Ovary (tissue), 9 donors: ENCODE data around the gene GART. TPM values are rescaled to one million over a fixed set of nuclear protein-coding genes. Genes with fewer than 3 reads are reported as not detected.

Experiments
- DNase-seq, 5 donors: peaks; one replicate each; pipeline ENCODE4 v3.0.0-alpha.2; 2019 to 2020
- H3K27ac ChIP-seq, 2 donors: fragments of 200-600 bp; one replicate each; pipeline versions ENCODE4 v1.5.1 to v1.8.0; 2019 to 2022
- H3K27me3 ChIP-seq: fragments of 200-600 bp; one replicate; pipeline ENCODE4 v1.8.0; 2022
- H3K36me3 ChIP-seq: fragments of 200-600 bp; sonication (generic); one replicate; pipeline ENCODE4 v1.5.1; 2019
- H3K4me1 ChIP-seq: one replicate; pipeline ENCODE4 v1.8.1; 2013; ENCODE audit warnings: mild to moderate bottlenecking, moderate library complexity; ENCODE audit not compliant: insufficient read depth
- H3K4me3 ChIP-seq: fragments of 200-600 bp; sonication (generic); one replicate; pipeline ENCODE4 v1.5.1; 2017
- H3K9me3 ChIP-seq, 2 donors: fragments of 200-600 bp in 1 of 2; sonication (generic) in 1 of 2; one replicate each; pipeline versions ENCODE4 v1.5.1 to v1.8.1; 2013 to 2019; ENCODE audit warnings: mild to moderate bottlenecking in 1 of 2, moderate library complexity in 1 of 2
- EP300 ChIP-seq: sonication (generic); formaldehyde crosslinking; IDR thresholded peaks from one replicate; pipeline ENCODE4 v1.6.1; 2017; ENCODE audit warnings: antibody characterized with exemption
- POLR2A ChIP-seq: fragments of 450-650 bp; IDR thresholded peaks from one replicate; pipeline ENCODE4 v1.6.1; 2017; ENCODE audit warnings: antibody characterized with exemption, mild to moderate bottlenecking, moderate library complexity
- WGBS, 3 donors: extraction: QIAGEN DNeasy Blood & Tissue Kit in 1 of 3; methylation state at CpG; one replicate each; pipeline versions ENCODE4 v1.1.5 to v1.1.7; 2013 to 2017; 5-methylcytosine and 5-hydroxymethylcytosine counted together
- intact Hi-C, 4 donors: fragments of 100-400 bp; cut with DNase I; formaldehyde crosslinking; loops; one replicate each; pipeline versions ENCODE4 v1.11.0 to v1.15.1; 2022 to 2023
- polyA plus RNA-seq, 2 donors: library from polyadenylated mRNA; stranded (reverse); fragments of 200-250 nt in 1 of 2; fragments of 350-450 nt in 1 of 2; fragmentation: Illumina TruSeq in 1 of 2; extraction: RNeasy Lipid Tissue Mini Kit (QIAGEN cat#74804) in 1 of 2; gene quantifications; one replicate each; pipeline ENCODE4 v1.2.3, GENCODE V29; 2013 to 2014
- total RNA-seq, 7 donors: library from RNA; depleted of rRNA in 2 of 7; stranded (reverse); fragments of >200 nt in 2 of 7; fragmentation: NEBNext Ultra II Directional in 3 of 7; extraction: Animal tissue kit (Norgen Biotek cat#: 25700) in 3 of 7; gene quantifications; one replicate each; pipeline versions ENCODE4 v1.1.0 to v1.2.4, GENCODE V29; 2016 to 2023
- TF ChIP-seq, protein P1 (sequence below), 3 donors: fragments of 450-650 bp in 2 of 3; fragments of 200-600 bp in 1 of 3; IDR thresholded peaks; one replicate each; pipeline versions ENCODE4 v1.5.1 to v1.8.0; 2016 to 2022; ENCODE audit warnings: antibody characterized with exemption in 3 of 3, mild to moderate bottlenecking in 1 of 3
- donor health status: DM: no; HTN: no; CAD: no; lungs with moderate emphysema.
- donor health status: DM: no; HTN: no; CAD: no.
- donor health status: Bipolar disorder and iron deficiency.
- donor health status: DM: yes; HTN: yes; CAD: no.
- donor health status: DM: no; HTN: no; CAD: no.
- donor health status: DM: yes; HTN: yes; CAD: no.

Gene GART
- total and polyA plus RNA-seq, 9 donors, result 17.5 to 84.4 (median 51.9) TPM

DNA sequence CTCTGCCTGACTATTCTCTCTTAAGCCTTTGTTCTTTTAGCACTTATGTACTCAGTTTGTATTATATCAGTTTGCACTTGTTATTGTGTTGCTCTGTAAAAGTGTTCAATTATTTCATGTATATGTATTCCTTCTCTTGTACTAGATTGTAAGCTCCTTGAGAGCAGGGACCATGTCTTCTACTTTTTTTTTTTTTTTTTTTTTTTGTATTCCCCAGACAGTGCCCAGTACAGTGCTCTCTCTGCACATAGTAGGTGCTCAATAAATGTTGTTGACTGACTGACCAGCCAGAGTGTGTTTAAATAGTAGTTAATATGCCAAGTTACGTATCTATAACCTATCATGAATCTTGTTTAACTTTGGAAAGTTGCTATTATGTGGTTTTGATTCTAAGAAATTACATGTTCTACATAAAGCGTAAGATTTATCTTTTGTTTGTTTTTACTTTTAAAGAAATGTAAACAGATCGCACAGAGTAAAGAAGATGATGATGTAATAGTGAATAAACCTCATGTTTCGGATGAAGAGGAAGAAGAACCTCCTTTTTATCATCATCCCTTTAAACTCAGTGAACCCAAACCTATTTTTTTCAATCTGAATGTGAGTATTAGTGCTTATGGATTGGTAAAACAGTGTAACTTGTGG, 17.0 kb upstream of the GART start:
- Histone ChIP-seq H3K4me1 (peaks cover 1% of the 10 kb centered on the region), H3K9me3 (no peaks in the 10 kb centered on the region), H3K4me3 (no peak overlapping the region), H3K36me3 (no peaks in the 10 kb centered on the region), H3K27ac (no peak overlapping the region), H3K27me3 (no peaks in the 10 kb centered on the region)
- TF ChIP-seq POLR2A (no peak), EP300 (no peak)
- TF ChIP-seq, protein P1, sequence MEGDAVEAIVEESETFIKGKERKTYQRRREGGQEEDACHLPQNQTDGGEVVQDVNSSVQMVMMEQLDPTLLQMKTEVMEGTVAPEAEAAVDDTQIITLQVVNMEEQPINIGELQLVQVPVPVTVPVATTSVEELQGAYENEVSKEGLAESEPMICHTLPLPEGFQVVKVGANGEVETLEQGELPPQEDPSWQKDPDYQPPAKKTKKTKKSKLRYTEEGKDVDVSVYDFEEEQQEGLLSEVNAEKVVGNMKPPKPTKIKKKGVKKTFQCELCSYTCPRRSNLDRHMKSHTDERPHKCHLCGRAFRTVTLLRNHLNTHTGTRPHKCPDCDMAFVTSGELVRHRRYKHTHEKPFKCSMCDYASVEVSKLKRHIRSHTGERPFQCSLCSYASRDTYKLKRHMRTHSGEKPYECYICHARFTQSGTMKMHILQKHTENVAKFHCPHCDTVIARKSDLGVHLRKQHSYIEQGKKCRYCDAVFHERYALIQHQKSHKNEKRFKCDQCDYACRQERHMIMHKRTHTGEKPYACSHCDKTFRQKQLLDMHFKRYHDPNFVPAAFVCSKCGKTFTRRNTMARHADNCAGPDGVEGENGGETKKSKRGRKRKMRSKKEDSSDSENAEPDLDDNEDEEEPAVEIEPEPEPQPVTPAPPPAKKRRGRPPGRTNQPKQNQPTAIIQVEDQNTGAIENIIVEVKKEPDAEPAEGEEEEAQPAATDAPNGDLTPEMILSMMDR (IDR thresholded peaks at IDR 0.05), result no peak
- WGBS, 3 donors, result 46 to 69% (median 52%) methylated on average over 4 of the region's 4 CpGs
- no peak for DNase-seq
- intact Hi-C loops, result no loop called here

DNA sequence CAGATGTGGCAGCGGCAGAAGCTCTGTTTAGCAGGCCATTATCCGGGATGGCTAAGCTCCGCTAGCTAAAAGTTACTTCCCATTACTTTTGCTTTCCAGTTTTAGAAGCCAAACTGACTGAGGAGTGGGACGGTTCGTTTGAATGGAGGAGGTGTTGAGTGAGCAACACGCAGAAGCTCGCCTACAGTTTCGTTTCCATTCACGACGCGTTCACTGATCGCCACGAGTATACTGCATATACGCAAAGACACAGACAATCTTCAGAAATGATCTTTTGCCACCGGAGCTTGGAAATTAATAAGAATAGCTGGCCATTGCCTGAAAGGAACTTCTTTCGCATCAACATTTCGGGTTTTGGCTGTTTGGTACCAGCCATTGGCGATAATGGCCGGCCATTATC, 15.5 kb upstream of the GART start:
- DNase-seq, result no peak
- TF ChIP-seq, protein P1 (IDR thresholded peaks at IDR 0.05), result no peak
- TF ChIP-seq EP300 (no peak), POLR2A (no peak)
- Histone ChIP-seq H3K9me3 (no peaks in the 10 kb centered on the region), H3K27me3 (no peaks in the 10 kb centered on the region), H3K36me3 (peaks cover 7% of the 10 kb centered on the region), H3K4me3 (no peak overlapping the region), H3K27ac (no peak overlapping the region), H3K4me1 (peaks cover 1% of the 10 kb centered on the region)
- WGBS, 3 donors, result 94 to 97% (median 96%) methylated on average over 19 of the region's 19 CpGs
- intact Hi-C loops, result no loop called here

DNA sequence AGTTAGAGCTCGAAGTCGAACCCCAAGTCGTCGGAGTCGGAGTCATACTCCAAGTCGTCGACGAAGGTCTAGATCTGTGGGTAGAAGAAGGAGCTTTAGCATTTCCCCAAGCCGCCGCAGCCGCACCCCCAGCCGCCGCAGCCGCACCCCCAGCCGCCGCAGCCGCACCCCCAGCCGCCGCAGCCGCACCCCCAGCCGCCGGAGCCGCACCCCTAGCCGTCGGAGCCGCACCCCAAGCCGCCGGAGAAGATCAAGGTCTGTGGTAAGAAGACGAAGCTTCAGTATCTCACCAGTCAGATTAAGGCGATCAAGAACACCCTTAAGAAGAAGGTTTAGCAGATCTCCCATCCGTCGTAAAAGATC, 13.0 kb upstream of the GART start:
- no peak overlapping the region for H3K4me3 ChIP-seq
- TF ChIP-seq, protein P1 (IDR thresholded peaks at IDR 0.05), result no peak
- no peaks in the 10 kb centered on the region for H3K27me3 ChIP-seq
- H3K27ac ChIP-seq, result no peak overlapping the region
- no peaks in the 10 kb centered on the region for H3K9me3 ChIP-seq
- H3K36me3 ChIP-seq, result peaks cover 12% of the 10 kb centered on the region
- intact Hi-C loops, result no loop called here
- 95% methylated on average over 28 to 32 of the region's 32 CpGs for WGBS, 3 donors
- DNase-seq, result no peak
- peaks cover 1% of the 10 kb centered on the region for H3K4me1 ChIP-seq

DNA sequence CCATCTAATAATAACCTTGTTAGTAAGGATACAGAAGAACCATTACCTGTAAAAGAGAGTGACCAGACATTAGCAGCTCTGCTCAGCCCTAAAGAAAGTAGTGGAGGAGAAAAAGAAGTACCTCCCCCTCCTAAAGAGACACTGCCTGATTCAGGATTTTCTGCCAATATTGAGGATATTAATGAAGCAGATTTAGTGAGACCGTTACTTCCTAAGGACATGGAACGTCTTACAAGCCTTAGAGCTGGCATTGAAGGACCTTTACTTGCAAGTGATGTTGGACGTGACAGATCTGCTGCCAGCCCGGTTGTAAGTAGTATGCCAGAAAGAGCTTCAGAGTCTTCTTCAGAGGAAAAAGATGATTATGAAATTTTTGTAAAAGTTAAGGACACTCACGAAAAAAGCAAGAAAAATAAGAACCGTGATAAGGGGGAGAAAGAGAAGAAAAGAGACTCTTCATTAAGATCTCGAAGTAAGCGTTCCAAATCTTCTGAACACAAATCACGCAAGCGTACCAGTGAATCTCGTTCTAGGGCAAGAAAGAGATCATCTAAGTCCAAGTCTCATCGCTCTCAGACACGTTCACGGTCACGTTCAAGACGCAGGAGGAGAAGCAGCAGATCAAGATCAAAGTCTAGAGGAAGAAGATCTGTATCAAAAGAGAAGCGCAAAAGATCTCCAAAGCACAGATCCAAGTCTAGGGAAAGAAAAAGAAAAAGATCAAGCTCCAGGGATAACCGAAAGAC, 12.5 kb upstream of the GART start:
- 94 to 95% (median 94%) methylated on average over 18 of the region's 18 CpGs for WGBS, 3 donors
- DNase-seq, result no peak
- TF ChIP-seq POLR2A, result no peak
- no peak for TF ChIP-seq EP300
- TF ChIP-seq, protein P1 (IDR thresholded peaks at IDR 0.05), result no peak
- intact Hi-C loops, result no loop called here
- Histone ChIP-seq H3K27ac (no peak overlapping the region), H3K27me3 (no peaks in the 10 kb centered on the region), H3K9me3 (no peaks in the 10 kb centered on the region), H3K4me1 (peaks cover 1% of the 10 kb centered on the region), H3K36me3 (peaks cover 12% of the 10 kb centered on the region), H3K4me3 (no peak overlapping the region)
